CD8-positive, alpha-beta memory T cell (primary cell): ENCODE measurements around the gene PITHD1. TPM values are rescaled to one million over a fixed set of nuclear protein-coding genes. Genes with fewer than 3 reads are reported as not detected.

ENCODE experiments used
- CTCF ChIA-PET: fragments of 350-600 bp; sonication (Branson Sonifier 250); formaldehyde crosslinking; loops from one replicate; lab custom pipeline; 2021; ENCODE audit warnings: antibody characterized with exemption; lab: Charles Lee
- POLR2A ChIA-PET: fragments of 350-600 bp; sonication (Branson Sonifier 250); formaldehyde crosslinking; loops from one replicate; lab custom pipeline; 2021; ENCODE audit warnings: antibody characterized with exemption; lab: Charles Lee
- DNase-seq, 5 donors: peaks; one replicate each; pipeline versions ENCODE4 v3.0.0 to v3.0.0-alpha.2; 2020 to 2022; ENCODE audit warnings: mixed read lengths in 1 of 5
- H3K27ac ChIP-seq: one replicate; pipeline ENCODE4 v1.7.0; 2013; ENCODE audit warnings: low read depth, mild to moderate bottlenecking, low read length, moderate library complexity
- H3K27me3 ChIP-seq: 2 replicates; pipeline ENCODE4 v1.7.0; 2013; ENCODE audit warnings: low read length, mild to moderate bottlenecking; ENCODE audit not compliant: insufficient read depth, poor library complexity, severe bottlenecking
- H3K36me3 ChIP-seq: 2 replicates; pipeline ENCODE4 v1.7.0; 2013; ENCODE audit warnings: mild to moderate bottlenecking, low read length, moderate library complexity; ENCODE audit not compliant: insufficient read depth
- H3K4me1 ChIP-seq: 2 replicates; pipeline ENCODE4 v1.7.0; 2013; ENCODE audit warnings: mild to moderate bottlenecking, low read length, moderate library complexity; ENCODE audit not compliant: insufficient read depth
- H3K4me3 ChIP-seq: 2 replicates; pipeline ENCODE4 v1.7.0; 2013; ENCODE audit warnings: mild to moderate bottlenecking, low read length
- H3K9me3 ChIP-seq: 2 replicates; pipeline ENCODE4 v1.7.0; 2013; ENCODE audit warnings: mild to moderate bottlenecking, low read length
- H3K27ac Mint-ChIP-seq, 8 donors: one replicate each; pipeline ENCODE4 v1.8.0; 2020 to 2021; ENCODE audit warnings: mixed read lengths in 8 of 8, mild to moderate bottlenecking in 6 of 8, inconsistent platforms in 3 of 8, moderate library complexity in 3 of 8
- H3K27me3 Mint-ChIP-seq, 2 donors: one replicate each; pipeline ENCODE4 v1.8.0; 2020 to 2021; ENCODE audit warnings: mixed read lengths in 2 of 2, mild to moderate bottlenecking in 1 of 2, moderate library complexity in 1 of 2
- H3K36me3 Mint-ChIP-seq, 3 donors: one replicate each; pipeline ENCODE4 v1.8.0; 2020 to 2021; ENCODE audit warnings: mixed read lengths in 3 of 3, inconsistent platforms in 1 of 3, mild to moderate bottlenecking in 1 of 3
- H3K4me1 Mint-ChIP-seq, 3 donors: one replicate each; pipeline ENCODE4 v1.8.0; 2020 to 2021; ENCODE audit warnings: mixed read lengths in 3 of 3, inconsistent platforms in 1 of 3, mild to moderate bottlenecking in 1 of 3
- H3K4me3 Mint-ChIP-seq, 7 donors: one replicate each; pipeline ENCODE4 v1.8.0; 2020 to 2021; ENCODE audit warnings: mixed read lengths in 7 of 7, mild to moderate bottlenecking in 6 of 7, moderate library complexity in 4 of 7, inconsistent platforms in 2 of 7
- H3K9me3 Mint-ChIP-seq, 5 donors: one replicate each; pipeline ENCODE4 v1.8.0; 2020 to 2022; ENCODE audit warnings: mixed read lengths in 5 of 5, mild to moderate bottlenecking in 3 of 5, moderate library complexity in 2 of 5, inconsistent platforms in 1 of 5
- polyA plus RNA-seq: library from polyadenylated mRNA; unstranded; fragments of 300-500 nt; fragmentation: Illumina TruSeq; gene quantifications from one replicate; pipeline ENCODE4 v1.2.3, GENCODE V29; 2021
- total RNA-seq, 2 experiments: library from RNA; stranded (reverse); gene quantifications; one replicate each; pipeline ENCODE4 v1.2.3, GENCODE V29; 2021

The PITHD1 gene
- total and polyA plus RNA-seq, 3 experiments from 2014 or later, result 68.5 to 105 (median 105) TPM

DNA sequence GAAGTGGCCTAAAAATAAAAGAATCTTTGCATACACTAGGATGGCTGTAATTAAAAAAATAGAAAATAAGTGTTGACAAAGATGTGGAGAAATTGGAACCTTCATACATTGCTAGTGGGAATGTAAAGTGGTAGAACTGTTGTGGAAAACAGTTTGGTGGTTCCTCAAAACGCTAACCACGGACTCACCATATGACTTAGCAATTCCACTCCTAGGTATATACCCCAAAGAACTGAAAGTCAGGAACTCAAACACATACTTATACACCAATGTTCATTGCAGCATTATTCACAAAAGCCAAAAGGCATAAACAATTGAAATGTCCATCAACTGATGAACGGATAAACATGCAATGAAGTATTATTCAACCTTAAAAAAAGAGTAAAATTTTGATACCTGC, 57.8 kb downstream of the PITHD1 start:
- no peak overlapping the region for H3K27ac ChIP-seq
- H3K36me3 Mint-ChIP-seq, result no peaks in the 10 kb centered on the region
- H3K27me3 ChIP-seq, result no peaks in the 10 kb centered on the region
- peaks cover 11 to 13% (median 12%) of the 10 kb centered on the region in 3 donors for H3K4me1 Mint-ChIP-seq
- no peaks in the 10 kb centered on the region for H3K9me3 Mint-ChIP-seq
- H3K27me3 Mint-ChIP-seq, result peaks cover 3 to 8% of the 10 kb centered on the region in 2 donors
- DNase-seq, result no peak
- H3K4me1 ChIP-seq, result peaks cover 8% of the 10 kb centered on the region
- H3K27ac Mint-ChIP-seq, result no peak overlapping the region
- CTCF ChIA-PET, result no interaction called here
- POLR2A ChIA-PET, result no interaction called here
- no peaks in the 10 kb centered on the region for H3K9me3 ChIP-seq
- H3K4me3 ChIP-seq, result no peak overlapping the region
- no peaks in the 10 kb centered on the region for H3K36me3 ChIP-seq
- no peak overlapping the region for H3K4me3 Mint-ChIP-seq

Other genes with a start within 250 kb of the PITHD1 start
- gene E2F2, start 247.2 kb upstream of the PITHD1 start, total RNA-seq, result 10 to 100 TPM; 19.1 to 19.6 TPM
- gene E2F2, start 247.2 kb upstream of the PITHD1 start, polyA plus RNA-seq, result 0.76 TPM
- 10 to 100 TPM; 18.4 to 19.3 TPM for gene ID3, start 218.9 kb upstream of the PITHD1 start, total RNA-seq
- gene ID3, start 218.9 kb upstream of the PITHD1 start, polyA plus RNA-seq, result 4.7 TPM
- 1,000 to 10,000 TPM; 1,242 to 1,292 TPM for gene RPL11, start 86.6 kb upstream of the PITHD1 start, total RNA-seq
- gene RPL11, start 86.6 kb upstream of the PITHD1 start, polyA plus RNA-seq, result 1,119 TPM
- gene ELOA, start 34.9 kb upstream of the PITHD1 start, total RNA-seq, result 10 to 100 TPM; 64.1 to 69.0 TPM
- gene ELOA, start 34.9 kb upstream of the PITHD1 start, polyA plus RNA-seq, result 32.3 TPM
- 100 to 1,000 TPM in 1 of 2 experiments, 10 to 100 TPM in 1; 99.9 to 100 TPM for gene LYPLA2, start 12.7 kb downstream of the PITHD1 start, total RNA-seq
- gene LYPLA2, start 12.7 kb downstream of the PITHD1 start, polyA plus RNA-seq, result 109 TPM
- gene GALE, start 22.3 kb downstream of the PITHD1 start, total RNA-seq, result 10 to 100 TPM; 50.5 to 55.3 TPM
- 17.2 TPM for gene GALE, start 22.3 kb downstream of the PITHD1 start, polyA plus RNA-seq
- gene HMGCL, start 47.0 kb downstream of the PITHD1 start, total RNA-seq, result 10 to 100 TPM; 24.7 to 25.3 TPM
- 28.0 TPM for gene HMGCL, start 47.0 kb downstream of the PITHD1 start, polyA plus RNA-seq
- gene FUCA1, start 89.9 kb downstream of the PITHD1 start, total RNA-seq, result 10 to 100 TPM; 14.1 to 15.7 TPM
- gene FUCA1, start 89.9 kb downstream of the PITHD1 start, polyA plus RNA-seq, result 17.2 TPM
- gene CNR2, start 134.9 kb downstream of the PITHD1 start, total RNA-seq, result under 1 TPM; 0.18 to 0.20 TPM
- 5.3 TPM for gene CNR2, start 134.9 kb downstream of the PITHD1 start, polyA plus RNA-seq
- gene PNRC2, start 181.4 kb downstream of the PITHD1 start, total RNA-seq, result 100 to 1,000 TPM; 149 to 157 TPM
- gene PNRC2, start 181.4 kb downstream of the PITHD1 start, polyA plus RNA-seq, result 123 TPM
- 100 to 1,000 TPM; 190 to 199 TPM for gene SRSF10, start 201.9 kb downstream of the PITHD1 start, total RNA-seq
- gene SRSF10, start 201.9 kb downstream of the PITHD1 start, polyA plus RNA-seq, result 111 TPM